T-helper 2 cell treated with Interferon-gamma antibody and Interleukin-4, amounts not matched to agents 100 ng/mL and 5 ng/mL, for 36 hours (primary cell): ENCODE data around the gene ZNF382. TPM values are rescaled to one million over a fixed set of nuclear protein-coding genes. Genes with fewer than 3 reads are reported as not detected.

Experiments
- intact Hi-C: fragments of 100-400 bp; cut with micrococcal nuclease; formaldehyde crosslinking; loops from one replicate; pipeline ENCODE4 v1.15.1; 2023
- total RNA-seq: library from RNA; stranded (reverse); gene quantifications from 2 replicates; pipeline ENCODE4 v1.2.3, GENCODE V29; 2022

Gene ZNF382
- 10.4 and 13.4 TPM in 2 replicates for total RNA-seq

DNA sequence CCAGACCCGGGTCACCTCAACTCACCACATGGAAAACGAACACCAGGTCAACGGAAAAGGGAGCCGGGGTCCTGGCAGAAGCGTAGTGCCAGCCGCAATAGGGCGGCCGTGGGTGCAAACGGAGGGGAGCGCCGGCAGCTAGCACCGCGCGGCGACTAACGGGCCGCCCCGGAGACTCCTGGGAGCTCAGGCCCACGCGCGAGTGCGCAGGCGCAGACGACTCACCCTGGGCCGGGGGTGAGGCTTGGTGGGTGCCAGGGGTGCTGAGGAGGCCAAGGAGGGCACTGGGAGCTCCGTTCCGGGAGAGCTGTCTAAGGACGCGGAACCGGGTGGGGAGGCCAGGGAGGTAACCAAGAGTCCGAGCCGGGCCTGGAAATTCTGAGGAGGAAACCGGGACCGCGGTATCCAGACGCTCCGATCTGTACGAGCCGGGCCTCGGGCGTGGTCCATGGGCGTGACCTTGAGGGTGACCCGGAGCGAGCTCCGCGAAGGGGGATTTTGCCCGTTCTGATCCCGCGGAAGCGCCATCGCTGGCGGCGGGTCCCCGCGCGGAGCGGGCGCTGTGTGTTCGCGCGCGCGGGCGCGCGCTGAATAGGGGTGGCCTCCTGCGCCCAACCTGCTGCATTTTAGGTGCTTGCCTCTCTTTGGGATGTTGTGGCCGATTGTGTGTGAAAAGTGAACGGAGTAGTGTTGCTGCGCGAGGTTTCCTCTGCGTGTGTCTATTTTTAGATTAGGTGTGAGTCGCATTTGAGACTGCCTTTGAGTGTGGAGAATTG is at the start of gene ZNF382:
TSS of gene ZNF382 (plus strand) at position 213 of the 776 bp plus-strand sequence. CDS start 4,602 bp downstream, outside the sequence.
- intact Hi-C loops: loop anchor here (1.0 to 10.0 kb wide), 5 partner anchors 62 to 390 kb away; partner anchors contain the start of genes ZNF146, ZNF345, ZNF461 and ZNF565

DNA sequence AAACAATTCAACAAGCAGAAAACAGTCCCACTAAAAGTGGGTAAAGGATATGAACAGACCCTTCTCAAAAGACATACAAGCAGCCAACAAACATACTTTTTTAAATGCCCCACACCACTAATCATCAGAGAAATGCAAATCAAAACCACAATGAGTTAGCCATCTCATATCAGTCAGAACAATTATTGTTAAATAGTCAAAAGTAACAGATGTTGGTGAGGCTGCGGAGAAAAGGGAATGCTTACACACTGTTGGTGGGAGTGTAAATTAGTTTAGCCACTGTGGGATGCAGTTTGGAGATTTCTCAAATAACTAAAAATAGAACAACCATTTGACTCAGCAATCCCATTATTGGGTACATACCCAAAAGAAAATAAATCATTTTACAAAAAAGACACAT is 40.7 kb upstream of the ZNF382 start:
- intact Hi-C loops: no loop called here

GRCh38 chr19:36572593-36573019 is 32.5 kb upstream of the ZNF382 start:
- intact Hi-C loops: loop anchor here (1.0 to 10.0 kb wide), 10 partner anchors 32 to 506 kb away; partner anchors contain the start of genes ZFP14, ZNF146, ZNF260 and ZNF345

DNA sequence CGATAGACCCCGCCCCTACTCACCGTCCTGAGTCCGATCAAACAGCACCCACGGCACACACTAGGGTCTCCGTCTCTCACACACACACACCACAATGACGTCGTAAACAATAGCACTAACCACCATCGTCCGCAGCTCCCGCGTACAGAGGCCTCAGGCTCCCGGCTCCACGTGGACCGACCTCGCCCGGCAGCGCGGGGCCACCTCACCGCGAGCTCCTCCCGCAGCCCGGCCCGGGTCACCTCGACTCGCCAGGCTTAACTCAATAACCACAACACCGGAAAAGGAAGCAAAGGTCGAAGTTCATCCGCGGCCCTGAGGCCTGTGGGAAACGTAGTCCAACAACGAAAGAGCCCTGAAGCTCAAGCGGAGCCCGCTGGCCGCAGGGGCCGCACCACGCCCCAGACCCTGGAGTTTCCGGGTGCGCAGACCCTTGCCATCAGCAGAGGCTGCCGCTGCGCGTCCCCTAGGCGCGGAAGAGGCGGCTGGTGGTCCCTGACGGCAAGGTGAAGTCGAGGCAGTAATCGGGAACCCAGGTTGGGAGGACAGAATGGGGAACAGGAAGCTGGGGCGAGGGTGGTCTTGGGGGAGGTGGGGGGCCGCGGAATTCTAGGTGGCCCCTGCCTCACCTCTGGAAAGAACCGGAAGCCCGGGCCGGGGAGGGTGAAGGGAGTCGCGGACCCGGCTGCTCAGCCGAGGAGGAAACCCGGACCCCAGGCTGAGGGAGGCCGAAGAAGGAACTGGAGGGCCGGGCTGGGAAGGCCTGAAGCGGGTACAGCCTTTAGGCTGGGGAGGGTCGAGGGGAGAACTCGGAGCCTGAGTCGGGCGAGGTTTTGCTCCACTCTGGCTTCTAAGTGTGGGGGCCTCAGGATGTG is 31.9 kb upstream of the ZNF382 start, which contains the start of gene ZNF529:
TSS of gene ZNF529 (minus strand) at position 273 of the 875 bp plus-strand sequence. CDS start 946 bp downstream, outside the sequence.
- intact Hi-C loops: loop anchor here (1.0 to 10.0 kb wide), 10 partner anchors 31 to 506 kb away; partner anchors contain the start of genes ZFP14, ZNF146, ZNF260 and ZNF345

DNA sequence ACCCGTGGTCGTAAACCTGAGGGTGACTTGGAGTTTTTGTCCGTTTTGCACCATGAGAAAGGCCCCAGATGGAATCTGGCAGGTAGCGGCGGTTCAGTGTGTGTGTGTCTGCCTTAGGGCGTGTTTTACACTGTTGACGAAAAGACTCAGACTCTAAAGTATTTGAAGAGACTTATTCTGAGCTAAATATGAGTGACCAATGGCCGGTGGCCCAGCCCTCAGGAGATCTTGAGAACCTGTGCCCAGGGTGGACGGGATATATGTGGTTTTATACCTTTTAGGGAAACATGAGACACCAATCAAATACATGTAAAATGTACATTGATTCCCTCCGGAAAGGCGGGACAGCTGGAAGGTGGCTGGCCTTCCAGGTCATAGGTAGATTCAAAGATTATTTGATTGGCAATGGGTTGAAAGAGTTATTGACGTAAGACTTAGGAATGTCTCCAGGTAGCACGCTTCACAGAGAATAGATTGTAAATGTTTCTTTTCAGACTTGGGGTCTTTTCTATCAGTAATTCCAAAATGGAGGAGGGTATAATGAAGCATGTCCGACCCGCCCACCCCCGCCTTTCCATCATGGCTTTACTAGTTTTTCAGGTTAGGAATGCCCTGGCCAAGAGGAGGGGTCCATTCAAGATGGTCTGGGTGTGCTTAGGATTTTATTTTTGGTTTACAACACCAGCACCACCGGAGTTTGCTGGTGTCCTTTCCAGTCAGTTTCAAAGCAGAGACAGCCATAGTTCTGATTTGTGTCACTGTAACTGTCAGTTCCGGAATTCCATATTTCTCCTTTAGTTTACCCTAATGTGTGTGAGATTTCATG is 31.0 kb upstream of the ZNF382 start:
- intact Hi-C loops: loop anchor here (1.0 to 10.0 kb wide), 10 partner anchors 30 to 505 kb away; partner anchors contain the start of genes ZFP14, ZNF146, ZNF260 and ZNF345

GRCh38 chr19:36574741-36575140 is 30.4 kb upstream of the ZNF382 start:
- intact Hi-C loops: loop anchor here (5.0 to 10.0 kb wide), 2 partner anchors 263 to 360 kb away; partner anchors contain the start of genes ZNF146, ZNF565 and ZNF790

- intact Hi-C loops: loop anchor here (10.0 kb wide), 1 partner anchor 363 kb away; the partner anchor contains the start of genes ZNF146 and ZNF565
Measured at GRCh38 chr19:36577271-36577996, 27.7 kb upstream of the ZNF382 start.

DNA sequence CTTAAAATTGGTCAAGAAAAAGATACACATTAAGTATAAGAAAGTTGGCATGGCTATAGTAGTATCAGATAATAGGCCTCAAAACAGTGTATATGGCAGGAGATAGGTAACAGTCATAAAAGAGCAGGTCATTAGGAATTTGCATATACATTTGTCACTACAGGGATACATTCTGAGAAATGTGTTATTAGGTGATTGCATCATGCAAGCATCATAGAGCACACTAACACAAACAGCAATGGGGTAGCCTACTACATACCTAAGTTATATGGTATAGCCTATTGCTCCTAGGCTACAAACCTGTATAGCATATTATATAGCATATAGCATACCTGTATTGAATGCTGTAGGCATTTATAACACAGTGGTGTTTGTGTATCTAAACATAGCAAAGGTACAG is 25.9 kb upstream of the ZNF382 start:
- intact Hi-C loops: loop anchor here (10.0 kb wide), 1 partner anchor 364 kb away; the partner anchor contains the start of genes ZNF146 and ZNF565

DNA sequence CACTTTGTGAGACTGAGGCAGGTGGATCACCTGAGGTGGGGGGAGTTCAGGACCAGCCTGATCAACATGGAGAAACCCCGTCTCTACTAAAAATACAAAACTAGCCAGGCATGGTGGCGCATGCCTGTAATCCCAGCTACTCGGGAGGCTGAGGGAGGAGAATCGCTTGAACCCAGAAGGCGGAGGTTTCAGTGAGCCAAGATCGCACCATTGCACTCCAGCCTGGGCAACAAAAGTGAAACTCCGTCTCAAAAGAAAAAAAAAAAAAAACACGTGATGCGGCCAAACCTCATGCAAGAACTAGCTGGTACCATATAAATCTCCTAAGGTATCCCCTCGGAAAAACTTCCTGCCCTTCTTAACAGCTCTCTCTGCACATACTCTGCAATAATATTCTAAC is 2.4 kb upstream of the ZNF382 start:
- intact Hi-C loops: loop anchor here (5.0 to 10.0 kb wide), 3 partner anchors 85 to 388 kb away; partner anchors contain the start of genes ZNF146, ZNF565, ZNF567 and ZNF568

- intact Hi-C loops: loop anchor here (1.0 to 10.0 kb wide), 9 partner anchors 31 to 390 kb away; partner anchors contain the start of genes ZNF146, ZNF260, ZNF345 and ZNF461
Measured at GRCh38 chr19:36604656-36605100, 435 bp upstream of the ZNF382 start.

GRCh38 chr19:36605877-36606478 is 865 bp downstream of the ZNF382 start:
- intact Hi-C loops: loop anchor here (1.0 to 10.0 kb wide), 5 partner anchors 61 to 391 kb away; partner anchors contain the start of genes ZNF146, ZNF345, ZNF461 and ZNF565

DNA sequence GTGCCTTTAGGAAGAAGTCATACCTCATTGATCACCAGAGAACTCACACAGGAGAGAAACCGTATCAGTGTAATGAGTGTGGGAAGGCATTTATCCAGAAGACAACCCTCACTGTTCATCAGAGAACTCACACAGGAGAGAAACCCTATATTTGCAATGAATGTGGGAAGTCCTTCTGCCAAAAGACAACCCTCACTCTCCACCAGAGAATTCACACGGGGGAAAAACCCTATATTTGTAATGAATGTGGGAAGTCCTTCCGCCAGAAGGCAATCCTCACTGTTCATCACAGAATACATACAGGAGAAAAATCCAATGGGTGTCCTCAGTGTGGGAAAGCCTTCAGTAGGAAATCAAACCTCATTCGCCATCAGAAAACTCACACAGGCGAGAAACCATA is 21.9 kb downstream of the ZNF382 start:
- intact Hi-C loops: no loop called here

GRCh38 chr19:36635342-36635741 is 30.2 kb downstream of the ZNF382 start:
- intact Hi-C loops: no loop called here

DNA sequence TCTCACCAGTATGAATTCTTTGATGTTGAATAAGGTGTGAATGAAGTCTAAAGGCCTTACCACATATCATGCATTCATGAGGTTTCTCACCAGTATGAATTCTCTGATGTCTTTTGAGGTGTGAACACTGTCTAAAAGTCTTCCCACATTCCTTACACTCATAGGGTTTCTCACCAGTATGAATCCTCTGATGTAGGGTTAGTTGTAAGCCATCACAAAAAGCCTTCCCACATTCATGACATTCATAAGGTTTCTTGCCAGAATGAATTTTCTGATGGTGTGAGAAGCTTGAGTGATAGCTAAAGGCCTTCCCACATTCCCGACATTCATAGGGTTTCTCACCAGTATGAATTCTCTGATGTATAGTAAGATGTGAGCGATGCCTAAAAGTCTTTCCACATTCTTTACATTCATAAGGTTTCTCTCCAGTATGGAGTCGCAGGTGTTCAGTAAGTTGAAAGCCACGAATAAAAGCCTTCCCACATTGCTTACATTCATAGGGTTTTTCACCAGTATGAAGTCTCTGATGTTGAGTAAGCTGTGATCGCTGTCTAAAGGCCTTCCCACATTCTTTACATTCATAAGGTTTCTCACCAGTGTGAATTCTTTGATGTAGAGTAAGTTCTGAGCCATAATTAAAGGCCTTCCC is 33.9 kb downstream of the ZNF382 start:
- intact Hi-C loops: no loop called here

DNA sequence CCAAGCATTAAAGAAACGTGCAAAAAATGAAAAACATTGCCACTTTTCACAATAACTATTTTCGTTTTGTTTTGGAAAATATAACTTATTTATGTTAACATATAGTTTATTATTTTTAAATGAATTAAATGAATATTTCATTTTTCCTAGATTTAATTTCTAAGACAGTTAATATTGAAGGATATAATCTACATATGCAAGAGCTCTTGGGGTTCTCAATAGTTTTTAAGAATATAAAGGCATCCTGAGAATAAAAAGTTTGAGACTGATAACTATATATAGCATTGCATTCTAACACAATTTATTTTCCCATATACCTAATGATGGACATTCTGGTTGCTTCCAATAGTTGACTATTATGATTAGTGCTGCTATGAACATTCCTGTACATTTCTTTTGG is 41.6 kb downstream of the ZNF382 start:
- intact Hi-C loops: no loop called here

DNA sequence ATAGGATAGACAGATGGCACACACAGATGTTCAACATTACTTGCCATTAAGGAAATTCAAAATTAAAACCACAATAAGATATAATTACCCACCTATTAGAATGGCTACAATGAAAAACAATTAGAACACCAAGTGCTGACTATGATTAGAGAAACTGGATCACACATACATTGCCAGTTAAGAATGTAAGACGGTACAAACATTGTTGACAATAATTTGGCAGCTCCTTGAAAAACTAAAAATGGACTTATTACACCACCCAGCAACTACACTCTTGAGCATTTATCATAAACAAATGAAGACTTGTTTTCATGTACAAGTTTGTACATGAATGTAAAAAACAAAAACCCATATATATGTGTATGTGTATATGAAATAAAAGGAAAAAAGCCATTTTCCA is 47.8 kb downstream of the ZNF382 start:
- intact Hi-C loops: no loop called here

DNA sequence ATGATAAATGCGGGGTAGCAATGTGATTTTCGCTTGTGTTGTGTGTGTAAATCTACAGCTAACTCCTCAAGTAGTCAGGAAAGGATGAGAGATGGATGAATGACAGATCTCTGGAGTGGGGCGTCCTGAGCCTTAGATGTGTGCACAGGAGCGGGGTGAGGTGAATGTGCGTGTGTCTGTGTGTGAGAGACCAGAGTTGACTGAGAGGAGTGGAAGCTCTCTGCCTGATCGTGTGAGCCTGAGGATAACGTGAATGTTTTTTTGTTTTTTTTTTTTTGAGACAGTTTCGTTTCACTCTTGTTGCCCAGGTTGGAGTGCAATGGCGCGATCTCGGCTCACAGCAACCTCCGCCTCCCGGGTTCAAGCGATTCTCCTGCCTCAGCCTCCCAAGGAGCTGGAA is 60.7 kb downstream of the ZNF382 start:
- intact Hi-C loops: loop anchor here (1.0 to 5.0 kb wide), 7 partner anchors 21 to 551 kb away; partner anchors contain the start of genes ZNF146, ZNF260, ZNF345 and ZNF382

GRCh38 chr19:36668646-36669045 is 63.5 kb downstream of the ZNF382 start:
- intact Hi-C loops: loop anchor here (5.0 kb wide), 1 partner anchor 184 kb away; the partner anchor contains the start of gene ZNF345
